Smooth muscle cell of bladder (primary cell): Measurements from ENCODE around the gene CLCN5. TPM values are rescaled to one million over a fixed set of nuclear protein-coding genes. Genes with fewer than 3 reads are reported as not detected.

ENCODE experiments used
- total RNA-seq: library from RNA; depleted of rRNA; stranded (reverse); fragments of >200 nt; gene quantifications from 2 replicates; pipeline ENCODE4 v1.2.3, GENCODE V29; 2014

Gene CLCN5
- 6.3 and 12.1 TPM in 2 replicates for total RNA-seq

DNA sequence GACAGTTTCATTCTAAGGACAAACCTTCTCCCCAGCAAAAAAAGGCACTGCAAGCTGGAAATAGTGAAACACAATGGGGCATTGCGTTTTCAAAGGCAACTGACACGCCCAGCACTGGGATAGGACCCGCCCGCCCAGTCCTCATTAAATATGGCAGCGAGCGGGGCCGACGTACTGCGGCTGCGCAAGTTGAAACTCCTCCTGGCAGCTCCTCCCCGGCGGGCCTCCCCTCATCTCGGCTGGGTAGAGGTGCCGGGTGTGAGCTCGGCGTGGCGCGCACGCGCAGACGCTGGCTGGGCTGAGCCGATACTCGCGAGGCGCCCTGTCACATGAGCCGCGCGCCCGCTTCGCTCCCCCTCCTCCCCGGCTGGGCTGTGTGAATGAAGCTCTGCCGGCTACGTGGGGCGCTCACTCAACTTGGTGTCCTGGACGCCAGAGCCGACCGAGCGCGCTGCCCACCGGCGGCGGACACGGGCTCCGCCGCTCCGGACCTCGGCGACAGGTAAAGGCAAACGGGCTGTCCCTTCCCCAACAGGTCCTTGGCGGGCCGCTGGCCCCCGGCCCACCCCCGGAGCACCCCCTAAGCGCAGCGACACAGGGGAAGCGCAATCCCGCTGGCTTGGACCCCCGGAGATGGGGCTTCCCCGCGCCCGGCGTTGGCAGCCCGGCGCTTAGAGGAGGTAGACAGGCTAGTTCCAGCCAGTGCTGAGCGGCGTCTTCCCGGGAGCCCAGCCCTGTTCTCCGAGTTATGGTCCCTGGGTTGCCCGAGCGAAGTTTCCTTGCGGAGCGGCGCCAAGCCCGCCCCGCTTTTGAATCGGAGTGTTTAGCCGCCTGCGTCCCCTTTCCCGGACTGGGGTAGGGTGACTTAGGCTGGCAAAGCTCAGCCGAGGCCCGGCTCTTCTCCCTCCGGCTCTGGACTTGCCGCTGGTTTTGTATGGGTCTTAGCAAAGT is at the start of gene CLCN5:
CLCN5 (plus strand) TSS at position 306 of the 951 bp plus-strand sequence. CDS start 2,703 bp downstream, outside the sequence.

DNA sequence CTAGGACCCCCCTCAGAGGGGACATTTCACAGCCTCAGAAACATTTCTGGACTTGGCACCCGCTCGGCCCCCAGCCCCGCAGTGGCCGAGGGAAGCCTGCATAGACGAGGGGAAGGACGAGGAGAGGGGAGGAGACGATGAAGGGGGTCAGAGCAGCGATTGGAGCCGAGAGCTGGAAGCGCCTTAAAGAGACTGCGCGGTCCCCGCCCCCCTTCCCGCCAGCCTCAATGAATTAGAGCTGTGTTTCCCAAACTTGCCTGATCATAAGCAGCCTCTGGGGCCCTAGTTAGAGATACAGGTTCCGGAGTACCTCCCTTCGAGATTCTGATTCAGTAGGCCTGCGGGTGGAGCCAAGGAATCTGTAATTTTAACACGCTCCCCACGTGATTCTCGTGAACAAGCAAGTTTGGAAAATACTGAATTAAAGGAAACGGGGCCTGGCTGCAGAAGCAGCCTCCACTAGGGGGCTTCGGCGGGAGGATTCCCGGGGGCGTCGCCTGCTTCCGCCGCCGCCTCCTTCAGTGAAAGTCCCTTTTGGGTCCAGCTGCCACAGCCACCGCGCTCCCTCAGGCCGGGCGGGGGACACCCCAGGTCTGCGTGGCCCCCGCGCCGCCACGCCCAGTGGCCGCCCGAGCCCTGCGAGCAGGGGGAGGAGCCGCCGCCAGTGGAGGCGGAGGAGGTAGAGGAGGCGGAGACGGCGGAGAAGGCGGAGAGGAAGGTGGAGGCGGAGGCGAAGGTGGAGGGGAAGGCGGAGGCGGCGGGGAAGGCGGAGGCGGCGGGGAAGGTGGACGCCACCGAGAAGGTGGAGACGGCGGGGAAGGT is 43.4 kb upstream of the CLCN5 start, which contains the start of gene USP27X:
USP27X (plus strand) TSS at position 651 of the 822 bp plus-strand sequence. CDS start 824 bp downstream, outside the sequence.

Other genes with a start within 250 kb of the CLCN5 start
- gene PAGE1, start 226.6 kb upstream of the CLCN5 start, total RNA-seq = not detected in 2 replicates
- not detected in 2 replicates for gene PAGE4, start 93.3 kb upstream of the CLCN5 start, total RNA-seq
- gene USP27X, start 43.1 kb upstream of the CLCN5 start, total RNA-seq = 1.8 and 2.7 TPM in 2 replicates